H1 (cell line): ENCODE data around the gene HPS3. TPM values are rescaled to one million over a fixed set of nuclear protein-coding genes. Genes with fewer than 3 reads are reported as not detected.

Source experiments
- FOSL1 ChIP-seq: IDR thresholded peaks from 2 replicates; pipeline ENCODE4 v1.6.1; 2011; ENCODE audit warnings: mild to moderate bottlenecking, low read depth, low read length, moderate library complexity; ENCODE audit not compliant: insufficient read depth
- HDAC2 ChIP-seq, 2 experiments: fragments of 300-600 bp in 1 of 2; sonication (generic) in 1 of 2; IDR thresholded peaks; 2 replicates each; pipeline ENCODE4 v1.6.1; 2011 to 2012; ENCODE audit warnings: low read depth in 2 of 2, low read length in 2 of 2, mild to moderate bottlenecking in 2 of 2, moderate library complexity in 2 of 2, borderline replicate concordance in 1 of 2, inconsistent platforms in 1 of 2
- SP4 ChIP-seq: IDR thresholded peaks from 2 replicates; pipeline ENCODE4 v1.6.1; 2012; ENCODE audit warnings: low read length, inconsistent platforms
- polyA plus RNA-seq, 7 experiments: library from polyadenylated mRNA; depleted of rRNA in 3 of 7; stranded (reverse) in 5 of 7; unstranded in 2 of 7; fragments of >200 nt in 5 of 7; fragments of 200-250 nt in 2 of 7; gene quantifications; 1 replicate in 5 of 7; 2 replicates in 1 of 7; 4 replicates in 1 of 7; pipeline versions ENCODE4 v1.2.1 to v1.2.3, GENCODE V29; 2011 to 2013; ENCODE audit warnings: missing spikeins in 2 of 7, mixed read lengths in 2 of 7
- total RNA-seq: library from RNA; stranded (reverse); fragmentation: NEBNext Ultra II Directional; extraction: Animal tissue kit (Norgen Biotek cat#: 25700); gene quantifications from 2 replicates; pipeline ENCODE4 v1.2.1, GENCODE V29; 2021
- TF ChIP-seq, protein P1 (sequence below): IDR thresholded peaks from 2 replicates; pipeline ENCODE4 v1.6.1; 2012; ENCODE audit warnings: inconsistent platforms
- TF ChIP-seq, protein P2 (sequence below), 3 experiments: IDR thresholded peaks; 1 replicate in 2 of 3; 2 replicates in 1 of 3; pipeline versions ENCODE4 v1.5.1 to v1.6.1; 2011; ENCODE audit warnings: low read length in 3 of 3, mild to moderate bottlenecking in 3 of 3, inconsistent platforms in 2 of 3, low read depth in 1 of 3, moderate library complexity in 1 of 3; ENCODE audit not compliant: insufficient read depth in 1 of 3; ENCODE audit errors: control extremely low read depth in 1 of 3

HPS3 gene
- total and polyA plus RNA-seq, 2 of the 8 experiments (the other 6 are each of a cell fraction or from before 2014, with no cell fraction given), result 23.7 to 48.7 TPM

DNA sequence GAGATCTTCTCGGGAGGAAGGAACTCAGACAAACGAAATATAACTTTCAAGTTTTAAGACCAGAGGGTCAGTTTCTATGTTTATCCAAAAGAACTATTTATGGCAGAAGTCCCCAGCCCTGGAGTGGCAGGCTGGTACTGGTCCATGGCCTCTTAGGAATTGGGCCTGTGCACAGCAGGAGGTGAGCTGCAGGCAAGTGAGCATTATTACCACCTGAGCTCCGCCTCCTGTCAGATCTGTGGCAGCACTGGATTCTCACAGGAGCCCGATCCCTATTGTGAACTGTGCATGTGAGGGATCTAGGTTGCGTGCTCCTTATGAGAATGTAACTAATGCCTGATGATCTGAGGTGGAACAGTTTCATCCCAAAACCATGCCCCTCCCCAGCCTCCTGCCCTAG is 14.3 kb upstream of the HPS3 start (continued):
- TF ChIP-seq HDAC2 (IDR thresholded peaks at IDR 0.05; ENCODE audit: borderline replicate concordance in 1 of 2, low read depth in 2 of 2, low read length in 2 of 2) (no peak), SP4 (no peak), FOSL1 (no peak)
- TF ChIP-seq, protein P1, sequence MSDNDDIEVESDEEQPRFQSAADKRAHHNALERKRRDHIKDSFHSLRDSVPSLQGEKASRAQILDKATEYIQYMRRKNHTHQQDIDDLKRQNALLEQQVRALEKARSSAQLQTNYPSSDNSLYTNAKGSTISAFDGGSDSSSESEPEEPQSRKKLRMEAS, result no peak
- TF ChIP-seq, protein P2, sequence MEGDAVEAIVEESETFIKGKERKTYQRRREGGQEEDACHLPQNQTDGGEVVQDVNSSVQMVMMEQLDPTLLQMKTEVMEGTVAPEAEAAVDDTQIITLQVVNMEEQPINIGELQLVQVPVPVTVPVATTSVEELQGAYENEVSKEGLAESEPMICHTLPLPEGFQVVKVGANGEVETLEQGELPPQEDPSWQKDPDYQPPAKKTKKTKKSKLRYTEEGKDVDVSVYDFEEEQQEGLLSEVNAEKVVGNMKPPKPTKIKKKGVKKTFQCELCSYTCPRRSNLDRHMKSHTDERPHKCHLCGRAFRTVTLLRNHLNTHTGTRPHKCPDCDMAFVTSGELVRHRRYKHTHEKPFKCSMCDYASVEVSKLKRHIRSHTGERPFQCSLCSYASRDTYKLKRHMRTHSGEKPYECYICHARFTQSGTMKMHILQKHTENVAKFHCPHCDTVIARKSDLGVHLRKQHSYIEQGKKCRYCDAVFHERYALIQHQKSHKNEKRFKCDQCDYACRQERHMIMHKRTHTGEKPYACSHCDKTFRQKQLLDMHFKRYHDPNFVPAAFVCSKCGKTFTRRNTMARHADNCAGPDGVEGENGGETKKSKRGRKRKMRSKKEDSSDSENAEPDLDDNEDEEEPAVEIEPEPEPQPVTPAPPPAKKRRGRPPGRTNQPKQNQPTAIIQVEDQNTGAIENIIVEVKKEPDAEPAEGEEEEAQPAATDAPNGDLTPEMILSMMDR (IDR thresholded peaks at IDR 0.05; ENCODE audit: control extremely low read depth in 1 of 3, insufficient read depth in 1 of 3, low read depth in 1 of 3, low read length in 3 of 3), result no peak
